Activated T-cell treated with anti-CD3 and anti-CD28 coated beads, Interleukin-2, amount 50 U/mL, for 48 hours (primary cell): ENCODE measurements around the gene TENM4.
"Not testable (repeated sequence)": the region's sequence is repeated elsewhere in the genome, so short reads cannot be mapped to it uniquely, and the experiment has no call there.

Experiments used
- DNase-seq, 2 experiments: peaks; one replicate each; pipeline ENCODE4 v3.0.0-alpha.2; 2020

The TENM4 gene

DNA sequence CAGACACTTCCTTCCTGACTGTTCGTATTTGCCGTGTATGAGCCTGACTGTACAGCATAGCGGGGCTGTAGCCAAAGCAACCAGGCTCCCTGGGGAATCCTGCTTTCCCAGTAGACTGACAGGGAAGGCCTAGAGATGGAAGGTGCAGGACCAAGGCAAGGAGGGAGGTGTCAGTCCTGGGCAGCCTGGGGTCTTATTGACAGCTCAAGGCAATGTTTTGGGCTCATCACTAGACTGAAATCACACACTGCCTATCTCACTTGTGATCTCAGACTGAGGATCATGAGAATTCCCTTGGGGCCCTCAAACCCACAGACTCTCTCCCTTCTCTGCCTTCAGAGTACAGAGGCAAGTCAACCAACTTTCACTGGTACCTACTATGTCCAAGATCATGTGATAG lies 519.3 kb downstream of the TENM4 start:
- DNase-seq, result no peak

DNA sequence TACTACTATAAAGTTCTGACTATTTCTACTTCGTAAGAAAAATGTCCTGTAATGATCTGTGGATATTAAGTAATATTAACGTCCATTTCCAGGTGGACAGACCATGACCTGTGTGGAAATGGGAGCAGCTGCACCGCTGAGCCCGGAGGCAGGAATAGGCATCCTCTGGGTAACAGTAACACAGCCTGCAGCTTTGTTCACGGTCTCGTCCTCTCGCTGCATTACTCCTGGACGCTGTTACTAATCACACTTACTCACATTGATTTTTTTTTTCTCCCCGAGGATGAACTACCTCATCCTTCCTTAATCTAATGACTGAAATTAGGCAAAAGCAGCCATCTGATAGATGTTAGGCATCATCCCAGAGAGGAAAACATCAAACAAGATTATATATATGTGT lies 520.5 kb downstream of the TENM4 start:
- no peak for DNase-seq

DNA sequence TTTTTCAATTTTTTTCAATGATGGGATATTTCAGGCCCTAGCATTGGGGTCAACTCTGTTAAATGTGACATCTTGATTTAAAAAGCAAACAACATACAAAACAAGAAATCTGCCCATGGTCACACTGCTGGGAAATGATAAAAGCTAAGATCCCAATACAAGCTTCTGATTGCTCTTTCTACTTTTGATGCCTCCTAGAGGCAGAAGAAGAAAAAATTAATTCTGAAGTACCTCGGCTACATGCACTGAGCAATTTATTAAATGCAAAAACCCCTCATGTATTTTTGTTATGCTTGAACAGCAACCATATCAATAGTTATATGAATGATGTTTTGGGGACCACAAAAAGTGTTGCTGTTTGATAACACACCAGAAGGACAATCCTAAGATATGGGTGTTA lies 524.1 kb downstream of the TENM4 start:
- no peak for DNase-seq

DNA sequence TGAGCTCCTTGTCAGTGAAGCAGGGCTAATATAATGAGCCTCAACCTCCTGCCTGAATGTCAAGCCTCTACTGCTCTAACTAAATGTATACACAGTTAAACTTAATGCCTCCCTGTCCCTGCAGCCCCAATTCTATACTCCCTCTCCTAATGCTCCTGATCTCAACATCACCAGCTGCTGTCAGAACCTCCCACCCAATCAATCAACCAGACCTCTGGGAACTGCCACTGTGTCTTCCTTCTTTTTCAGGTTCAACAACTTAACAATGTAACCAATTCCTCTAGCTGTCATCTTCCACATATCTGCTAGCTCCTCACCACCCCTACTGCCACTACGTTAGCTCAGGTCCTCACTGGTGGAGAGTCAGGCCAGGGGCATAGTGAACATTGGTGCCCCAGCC lies 526.3 kb downstream of the TENM4 start:
- no peak for DNase-seq

DNA sequence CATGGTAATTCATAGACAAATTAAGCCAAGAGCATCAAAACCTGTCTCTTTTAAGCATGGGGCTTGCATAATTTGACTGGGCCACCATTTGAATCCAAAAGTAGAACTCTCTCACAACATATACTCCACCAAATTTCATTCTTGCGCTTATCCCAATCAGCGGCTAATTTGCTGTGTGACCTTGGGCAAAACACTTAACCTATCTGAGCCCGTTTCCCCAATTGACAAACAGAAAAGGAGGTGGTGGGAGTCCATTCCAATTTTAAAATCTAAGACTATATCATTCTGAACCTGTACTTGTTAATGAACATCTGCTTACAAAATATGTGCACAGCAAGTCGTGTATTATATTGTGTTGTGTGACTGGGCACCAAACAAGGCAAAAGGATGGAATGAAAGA lies 528.1 kb downstream of the TENM4 start:
- no peak for DNase-seq

- no peak for DNase-seq
Observed at GRCh38 chr11:78910322-78910721, 530.5 kb downstream of the TENM4 start.

- no peak for DNase-seq
Observed at GRCh38 chr11:78909386-78909785, 531.4 kb downstream of the TENM4 start.

GRCh38 chr11:78907636-78908035 lies 533.2 kb downstream of the TENM4 start:
- DNase-seq, result no peak

DNA sequence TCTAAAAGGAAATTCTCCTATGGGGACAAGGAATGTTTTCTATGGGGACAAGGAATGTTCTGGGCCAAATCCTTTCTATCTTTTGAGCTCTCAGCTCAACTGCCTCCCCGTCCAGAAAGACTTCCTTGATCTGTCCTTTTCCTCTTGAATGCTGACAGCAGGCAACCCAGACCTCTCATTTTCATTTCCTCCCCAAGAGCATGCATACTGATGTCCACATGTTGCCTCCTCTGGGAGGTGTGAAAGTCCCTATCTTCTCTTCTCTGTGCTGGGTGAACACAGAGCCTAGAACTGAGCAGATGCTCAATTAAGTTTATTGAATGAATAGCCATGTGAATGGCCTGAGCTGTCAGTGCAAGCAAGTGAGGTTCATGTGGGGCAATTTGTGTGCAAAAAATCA lies 534.3 kb downstream of the TENM4 start:
- DNase-seq, result no peak

GRCh38 chr11:78905756-78906155 lies 535.1 kb downstream of the TENM4 start:
- DNase-seq, result no peak

- DNase-seq, result no peak
Observed at GRCh38 chr11:78902771-78903507, 537.9 kb downstream of the TENM4 start.

DNA sequence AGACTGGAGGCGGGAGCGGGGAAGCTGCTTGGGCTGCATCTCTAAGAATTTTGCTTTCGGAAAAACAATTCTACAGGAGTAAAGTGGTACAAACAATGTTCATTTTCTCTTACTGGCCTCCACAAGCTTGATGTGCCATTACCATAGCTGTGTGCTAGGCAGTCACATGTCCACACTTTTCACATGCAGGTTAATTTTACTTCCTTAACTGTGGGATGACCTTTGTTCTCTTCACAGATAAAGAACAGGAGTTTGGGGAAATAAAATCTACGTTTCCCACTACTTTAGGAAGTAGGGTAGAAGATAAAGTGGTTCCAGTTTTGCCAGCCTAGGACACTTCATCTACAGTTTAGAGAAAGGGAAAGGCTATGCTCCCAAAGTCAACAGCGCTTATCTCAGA lies 539.0 kb downstream of the TENM4 start:
- no peak for DNase-seq

DNA sequence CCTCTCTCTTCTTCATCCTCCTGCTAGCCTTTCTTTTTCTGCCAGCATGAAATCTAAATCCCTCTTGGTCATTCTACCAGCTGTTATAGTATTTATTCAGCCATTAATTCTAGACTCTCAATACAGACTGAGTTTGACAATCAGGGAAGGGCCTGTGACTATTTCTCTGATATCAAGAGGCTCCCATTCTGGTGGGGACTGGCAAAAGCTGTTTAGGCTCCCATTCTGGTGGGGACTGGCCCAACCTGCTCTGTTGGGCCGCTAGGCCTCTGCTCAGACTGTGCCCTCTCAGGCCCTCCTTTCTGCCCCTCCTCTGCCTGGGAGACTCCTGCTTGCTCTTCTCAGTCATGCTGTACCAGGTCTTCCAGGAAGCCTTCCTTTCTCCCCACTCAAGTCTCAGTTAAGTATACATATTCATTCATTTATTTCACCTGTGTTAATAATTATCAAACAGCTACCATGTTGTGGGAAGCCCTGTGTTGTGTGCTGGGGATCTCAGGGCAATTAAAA lies 542.5 kb downstream of the TENM4 start:
- no peak for DNase-seq

DNA sequence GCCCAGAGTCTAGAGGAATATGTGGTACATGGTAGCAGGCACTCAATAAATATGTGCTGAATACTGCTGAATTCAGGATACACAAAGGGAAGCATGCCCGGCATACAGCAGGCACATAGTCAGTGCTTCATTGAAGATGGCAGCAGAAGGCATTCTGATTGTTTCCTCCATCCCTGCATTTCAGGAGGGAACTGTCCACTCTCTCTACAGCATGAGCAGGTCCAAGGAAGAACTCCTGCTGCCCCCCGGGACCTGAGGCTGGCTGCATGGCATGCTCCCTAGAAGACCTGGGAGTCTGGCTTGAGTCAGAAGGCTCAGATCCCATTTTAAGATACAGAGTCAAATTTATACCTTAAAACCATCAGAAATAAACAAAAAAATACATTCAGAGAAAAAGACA lies 546.8 kb downstream of the TENM4 start:
- no peak for DNase-seq

- DNase-seq, result no peak
Observed at GRCh38 chr11:78889698-78890097, 551.1 kb downstream of the TENM4 start.

GRCh38 chr11:78886616-78887015 lies 554.2 kb downstream of the TENM4 start:
- no peak for DNase-seq

DNA sequence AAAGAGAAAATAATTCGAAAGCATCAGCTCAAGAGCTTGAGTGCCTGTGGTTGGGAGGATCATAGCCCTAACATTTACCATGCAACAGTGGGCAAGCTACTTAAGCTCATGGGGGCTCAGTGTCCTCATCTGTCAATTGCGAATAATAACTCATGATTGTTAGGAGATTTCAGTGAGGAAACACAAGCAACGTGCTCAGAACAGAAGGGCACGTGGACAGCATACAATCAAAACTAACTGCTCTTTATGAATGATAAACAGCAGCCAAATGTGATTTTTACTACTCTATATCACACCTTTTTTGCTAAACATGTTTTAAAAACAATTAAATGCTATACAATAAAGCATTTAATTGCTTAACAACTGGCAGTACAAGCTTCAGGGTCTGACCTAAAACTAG lies 556.1 kb downstream of the TENM4 start:
- DNase-seq, result no peak

DNA sequence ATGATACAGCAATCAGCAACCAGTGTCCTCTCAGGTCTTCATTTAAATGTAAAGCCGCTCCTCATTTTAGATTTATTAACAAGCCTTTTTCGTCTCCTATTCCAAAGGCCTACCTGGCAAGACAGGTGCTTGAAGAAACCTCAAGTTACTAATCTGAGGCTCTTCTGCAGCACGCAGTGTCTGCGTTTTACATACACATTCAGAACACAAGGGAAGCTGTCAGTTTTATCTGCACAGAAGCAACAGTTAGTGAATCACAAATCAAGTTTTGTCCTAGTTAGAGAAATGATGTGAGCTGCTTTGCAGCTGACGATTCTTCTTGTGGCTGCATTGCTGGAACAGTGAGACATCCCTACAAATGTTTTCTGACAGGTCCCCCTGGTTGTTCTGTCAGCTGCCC lies 557.3 kb downstream of the TENM4 start:
- no peak for DNase-seq

- not testable (repeated sequence) for DNase-seq
Observed at GRCh38 chr11:78879094-78879980, 561.5 kb downstream of the TENM4 start.

GRCh38 chr11:78878631-78879030 lies 562.2 kb downstream of the TENM4 start:
- DNase-seq, result no peak

DNA sequence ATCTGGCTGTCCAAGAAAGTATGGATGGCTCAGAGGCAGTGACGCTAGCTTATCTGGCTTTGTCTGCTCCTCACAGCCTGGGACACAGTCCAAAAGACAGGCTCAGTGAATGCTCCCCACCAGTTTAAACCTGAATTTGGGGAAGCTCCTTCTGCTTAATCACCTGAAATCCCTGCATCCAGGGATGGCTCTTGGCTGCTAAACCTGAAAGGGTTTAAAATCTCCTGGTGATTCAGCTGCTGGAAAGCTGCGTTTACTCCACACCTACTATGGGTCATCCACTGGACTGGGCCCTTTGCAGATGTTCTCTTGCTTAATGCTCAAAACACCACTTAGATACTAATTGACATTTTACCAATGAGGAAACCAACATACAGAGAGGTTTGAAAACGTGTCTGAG lies 564.2 kb downstream of the TENM4 start:
- no peak for DNase-seq

GRCh38 chr11:78870655-78871054 lies 570.2 kb downstream of the TENM4 start:
- no peak for DNase-seq

DNA sequence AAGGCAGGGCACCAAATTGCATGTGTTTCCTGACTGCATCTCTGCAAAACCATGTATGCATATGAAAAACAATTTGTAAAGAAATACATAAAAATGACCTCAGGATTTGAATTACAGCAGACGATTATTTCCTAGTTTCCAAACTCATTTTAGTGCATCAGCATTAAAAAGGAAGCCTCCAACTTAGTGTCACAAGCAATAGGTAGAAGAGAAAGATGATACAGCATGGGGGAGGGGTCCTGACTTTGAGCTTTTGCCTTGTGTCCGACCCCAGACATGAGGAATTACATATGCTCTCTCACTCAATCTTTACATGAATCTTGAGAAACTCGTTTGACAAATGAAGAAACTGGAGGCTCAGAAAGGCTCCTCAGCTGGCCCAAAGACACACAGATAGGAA lies 571.5 kb downstream of the TENM4 start:
- no peak for DNase-seq

DNA sequence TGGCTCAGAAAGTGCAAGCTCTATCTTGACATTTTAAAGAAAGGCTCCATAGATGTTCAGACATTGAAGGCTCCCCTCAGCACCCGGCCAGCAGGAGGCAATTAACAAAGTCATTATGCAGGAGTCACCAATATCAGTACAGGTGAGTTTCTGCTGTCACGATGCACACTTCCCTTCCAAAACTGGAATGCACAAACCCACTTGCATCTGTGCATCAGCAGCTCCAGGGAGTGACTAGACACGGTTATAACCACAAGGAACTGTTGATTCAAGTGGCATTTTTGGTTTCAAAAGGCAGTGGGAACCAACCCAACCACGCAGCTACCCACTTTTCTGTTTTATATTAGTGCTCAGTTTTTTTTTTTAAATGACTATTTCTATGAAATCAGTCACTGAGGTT lies 572.3 kb downstream of the TENM4 start:
- no peak for DNase-seq
